ENCODE data around the gene CCR8.

Gene CCR8

GRCh38 chr3:39323494-39323893 lies 6.0 kb upstream of the CCR8 start:
- no peak overlapping the region for H3K9ac ChIP-seq (ENCODE audit: low read depth, low read length)
- H3K4me1 ChIP-seq (ENCODE audit: insufficient read depth, low read length): peaks cover 9% of the 10 kb centered on the region
- no peaks in the 10 kb centered on the region for H3K36me3 ChIP-seq (ENCODE audit: insufficient read depth, low read length)
- no peaks in the 10 kb centered on the region for H3K9me3 ChIP-seq (ENCODE audit: control insufficient read depth, insufficient read depth, low read length)

GRCh38 chr3:39325236-39325635 lies 4.3 kb upstream of the CCR8 start:
- Histone ChIP-seq H3K36me3 (ENCODE audit: insufficient read depth, low read length) (no peaks in the 10 kb centered on the region), H3K4me1 (ENCODE audit: insufficient read depth, low read length) (peaks cover 9% of the 10 kb centered on the region), H3K9ac (ENCODE audit: low read depth, low read length) (no peak overlapping the region), H3K9me3 (ENCODE audit: control insufficient read depth, insufficient read depth, low read length) (no peaks in the 10 kb centered on the region)

DNA sequence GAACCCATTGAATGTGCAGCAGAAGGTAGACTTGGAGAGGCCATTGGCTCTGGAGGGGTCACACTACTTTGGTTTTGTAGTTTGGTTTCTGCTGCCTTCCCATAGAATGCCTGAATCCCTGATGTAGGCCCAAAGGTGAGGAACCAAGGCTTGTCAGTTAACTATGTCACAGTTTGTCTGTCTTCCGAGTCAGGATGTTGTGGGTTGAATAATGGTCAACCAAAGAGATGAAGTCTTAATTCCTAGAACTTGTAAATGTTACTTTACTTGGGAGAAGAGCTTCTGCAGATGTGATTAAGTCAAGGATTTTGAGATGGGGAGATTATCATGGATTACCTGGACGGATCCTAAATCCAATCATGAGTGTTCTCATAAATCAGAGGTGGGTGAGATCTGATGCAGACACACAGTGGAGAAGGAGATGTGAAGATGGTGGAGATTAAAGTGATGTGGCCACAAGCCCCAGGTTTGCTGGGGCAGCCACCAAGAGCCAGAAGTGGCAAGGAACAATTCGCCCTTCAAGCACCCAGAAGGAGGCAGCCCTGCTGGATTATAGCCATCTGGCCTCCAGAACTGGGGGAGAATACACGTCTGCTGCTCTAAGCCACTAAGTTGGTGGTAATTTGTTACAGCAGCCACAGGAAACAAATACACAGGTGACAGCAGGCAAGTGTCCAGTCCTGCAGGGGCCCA lies 2.3 kb upstream of the CCR8 start:
- Histone ChIP-seq H3K36me3 (ENCODE audit: insufficient read depth, low read length) (no peaks in the 10 kb centered on the region), H3K9ac (ENCODE audit: low read depth, low read length) (no peak overlapping the region), H3K4me1 (ENCODE audit: insufficient read depth, low read length) (peaks cover 14% of the 10 kb centered on the region), H3K9me3 (ENCODE audit: control insufficient read depth, insufficient read depth, low read length) (no peaks in the 10 kb centered on the region)

GRCh38 chr3:39327746-39328349 lies 1.7 kb upstream of the CCR8 start:
- Histone ChIP-seq H3K9ac (ENCODE audit: low read depth, low read length) (no peak overlapping the region), H3K36me3 (ENCODE audit: insufficient read depth, low read length) (no peaks in the 10 kb centered on the region), H3K4me1 (ENCODE audit: insufficient read depth, low read length) (peaks cover 13% of the 10 kb centered on the region; the same call in 1 of the 2 replicates), H3K9me3 (ENCODE audit: control insufficient read depth, insufficient read depth, low read length) (no peaks in the 10 kb centered on the region)

GRCh38 chr3:39330824-39331223 lies 1.3 kb downstream of the CCR8 start:
- Histone ChIP-seq H3K9me3 (ENCODE audit: control insufficient read depth, insufficient read depth, low read length) (no peaks in the 10 kb centered on the region), H3K4me1 (ENCODE audit: insufficient read depth, low read length) (peaks cover 4% of the 10 kb centered on the region; the same call in 1 of the 2 replicates), H3K36me3 (ENCODE audit: insufficient read depth, low read length) (no peaks in the 10 kb centered on the region), H3K9ac (ENCODE audit: low read depth, low read length) (no peak overlapping the region)

DNA sequence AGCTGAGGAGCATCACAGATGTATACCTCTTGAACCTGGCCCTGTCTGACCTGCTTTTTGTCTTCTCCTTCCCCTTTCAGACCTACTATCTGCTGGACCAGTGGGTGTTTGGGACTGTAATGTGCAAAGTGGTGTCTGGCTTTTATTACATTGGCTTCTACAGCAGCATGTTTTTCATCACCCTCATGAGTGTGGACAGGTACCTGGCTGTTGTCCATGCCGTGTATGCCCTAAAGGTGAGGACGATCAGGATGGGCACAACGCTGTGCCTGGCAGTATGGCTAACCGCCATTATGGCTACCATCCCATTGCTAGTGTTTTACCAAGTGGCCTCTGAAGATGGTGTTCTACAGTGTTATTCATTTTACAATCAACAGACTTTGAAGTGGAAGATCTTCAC lies 3.0 kb downstream of the CCR8 start:
- Histone ChIP-seq H3K9ac (ENCODE audit: low read depth, low read length) (no peak overlapping the region), H3K4me1 (ENCODE audit: insufficient read depth, low read length) (peaks cover 4% of the 10 kb centered on the region; the same call in 1 of the 2 replicates), H3K36me3 (ENCODE audit: insufficient read depth, low read length) (no peaks in the 10 kb centered on the region), H3K9me3 (ENCODE audit: control insufficient read depth, insufficient read depth, low read length) (no peaks in the 10 kb centered on the region)

DNA sequence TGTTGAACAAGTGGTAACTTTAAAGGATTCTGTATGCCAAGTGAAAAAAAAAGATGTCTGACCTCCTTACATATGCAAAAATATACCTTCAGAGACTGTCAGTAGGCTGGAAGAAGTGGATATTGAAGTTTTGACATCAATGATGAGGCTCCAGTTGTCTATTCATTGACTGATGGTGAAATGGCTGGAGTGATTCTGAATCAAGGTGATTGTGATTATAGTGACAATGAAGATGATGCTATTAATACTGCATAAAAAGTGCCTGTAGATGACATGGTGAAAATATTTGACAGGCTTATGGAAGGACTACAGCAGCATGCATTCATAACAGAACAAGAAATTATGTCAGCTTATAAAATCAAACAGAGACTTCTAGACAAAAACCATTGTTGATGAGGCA lies 4.1 kb downstream of the CCR8 start:
- Histone ChIP-seq H3K9ac (ENCODE audit: low read depth, low read length) (no peak overlapping the region), H3K4me1 (ENCODE audit: insufficient read depth, low read length) (peaks cover 4% of the 10 kb centered on the region; the same call in 1 of the 2 replicates), H3K36me3 (ENCODE audit: insufficient read depth, low read length) (no peaks in the 10 kb centered on the region), H3K9me3 (ENCODE audit: control insufficient read depth, insufficient read depth, low read length) (no peaks in the 10 kb centered on the region)

DNA sequence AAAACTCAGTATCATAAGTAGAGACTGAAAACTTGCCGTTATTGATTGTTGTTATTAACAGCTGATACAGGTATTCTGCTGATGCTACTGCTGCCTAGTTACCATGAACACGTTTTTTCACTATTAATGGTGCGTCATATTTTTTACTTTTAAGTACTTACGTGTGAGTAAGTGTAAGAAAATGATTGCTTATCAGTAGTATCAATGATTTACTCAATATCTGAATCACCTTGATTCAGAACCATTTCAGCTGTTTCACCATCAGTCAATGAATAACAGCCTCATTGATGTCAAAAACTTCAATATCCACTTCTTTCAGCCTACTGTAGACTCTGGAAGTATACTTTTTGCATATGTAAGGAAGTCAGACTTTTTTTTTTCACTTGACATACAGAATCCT lies 4.7 kb downstream of the CCR8 start:
- Histone ChIP-seq H3K9ac (ENCODE audit: low read depth, low read length) (no peak overlapping the region), H3K36me3 (ENCODE audit: insufficient read depth, low read length) (no peaks in the 10 kb centered on the region), H3K9me3 (ENCODE audit: control insufficient read depth, insufficient read depth, low read length) (no peaks in the 10 kb centered on the region), H3K4me1 (ENCODE audit: insufficient read depth, low read length) (peaks cover 4% of the 10 kb centered on the region; the same call in 1 of the 2 replicates)

DNA sequence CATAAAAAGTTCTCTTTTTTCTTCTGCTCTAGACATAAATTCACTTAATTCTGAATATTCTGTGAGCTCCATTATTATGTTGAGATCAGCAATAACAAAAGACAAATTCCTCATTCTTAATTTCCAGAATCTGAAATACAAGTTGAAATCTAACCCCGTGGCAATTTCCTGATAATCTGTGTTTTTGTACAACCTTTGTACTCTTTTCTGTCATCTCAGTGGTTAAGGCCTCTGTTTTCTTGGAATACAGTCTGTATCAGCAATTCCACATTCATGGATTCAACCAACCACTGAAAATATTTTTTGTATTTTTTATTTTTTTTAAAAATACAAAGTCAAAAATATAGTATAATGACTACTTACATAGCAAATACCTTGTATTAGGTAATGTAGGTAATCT lies 8.7 kb downstream of the CCR8 start:
- no peaks in the 10 kb centered on the region for H3K9me3 ChIP-seq (ENCODE audit: control insufficient read depth, insufficient read depth, low read length)
- H3K4me1 ChIP-seq (ENCODE audit: insufficient read depth, low read length): no peaks in the 10 kb centered on the region
- no peaks in the 10 kb centered on the region for H3K36me3 ChIP-seq (ENCODE audit: insufficient read depth, low read length)
- H3K9ac ChIP-seq (ENCODE audit: low read depth, low read length): no peak overlapping the region

- no peak overlapping the region for H3K9ac ChIP-seq (ENCODE audit: low read depth, low read length)
- H3K9me3 ChIP-seq (ENCODE audit: control insufficient read depth, insufficient read depth, low read length): no peaks in the 10 kb centered on the region
- H3K36me3 ChIP-seq (ENCODE audit: insufficient read depth, low read length): no peaks in the 10 kb centered on the region
- H3K4me1 ChIP-seq (ENCODE audit: insufficient read depth, low read length): no peaks in the 10 kb centered on the region
Observed at GRCh38 chr3:39339086-39339485, 9.6 kb downstream of the CCR8 start.

GRCh38 chr3:39343076-39343717 lies 13.7 kb downstream of the CCR8 start:
- H3K9me3 ChIP-seq (ENCODE audit: control insufficient read depth, insufficient read depth, low read length): no peaks in the 10 kb centered on the region
- H3K4me1 ChIP-seq (ENCODE audit: insufficient read depth, low read length): peaks cover 13% of the 10 kb centered on the region
- no peak overlapping the region for H3K9ac ChIP-seq (ENCODE audit: low read depth, low read length)
- H3K36me3 ChIP-seq (ENCODE audit: insufficient read depth, low read length): no peaks in the 10 kb centered on the region

DNA sequence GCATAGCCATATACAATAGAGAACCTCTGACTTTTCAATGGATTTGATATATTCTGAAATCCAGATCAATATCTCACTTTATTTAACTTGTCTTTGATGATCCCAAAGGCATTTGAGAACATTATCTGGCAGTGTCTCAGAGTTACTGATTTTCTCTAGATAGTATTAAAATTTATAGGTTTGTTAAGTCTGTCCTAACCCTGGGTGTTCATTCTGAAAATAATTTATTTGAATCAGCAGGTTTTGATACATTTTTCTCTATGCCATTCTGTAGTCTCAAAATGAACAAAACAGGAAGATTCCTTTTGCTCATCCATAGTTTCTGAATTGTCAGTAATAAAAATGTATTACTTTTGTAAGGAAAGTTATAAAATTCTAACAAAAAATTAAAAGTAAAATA lies 14.3 kb downstream of the CCR8 start:
- peaks cover 13% of the 10 kb centered on the region for H3K4me1 ChIP-seq (ENCODE audit: insufficient read depth, low read length)
- no peak overlapping the region for H3K9ac ChIP-seq (ENCODE audit: low read depth, low read length)
- H3K36me3 ChIP-seq (ENCODE audit: insufficient read depth, low read length): no peaks in the 10 kb centered on the region
- H3K9me3 ChIP-seq (ENCODE audit: control insufficient read depth, insufficient read depth, low read length): no peaks in the 10 kb centered on the region

DNA sequence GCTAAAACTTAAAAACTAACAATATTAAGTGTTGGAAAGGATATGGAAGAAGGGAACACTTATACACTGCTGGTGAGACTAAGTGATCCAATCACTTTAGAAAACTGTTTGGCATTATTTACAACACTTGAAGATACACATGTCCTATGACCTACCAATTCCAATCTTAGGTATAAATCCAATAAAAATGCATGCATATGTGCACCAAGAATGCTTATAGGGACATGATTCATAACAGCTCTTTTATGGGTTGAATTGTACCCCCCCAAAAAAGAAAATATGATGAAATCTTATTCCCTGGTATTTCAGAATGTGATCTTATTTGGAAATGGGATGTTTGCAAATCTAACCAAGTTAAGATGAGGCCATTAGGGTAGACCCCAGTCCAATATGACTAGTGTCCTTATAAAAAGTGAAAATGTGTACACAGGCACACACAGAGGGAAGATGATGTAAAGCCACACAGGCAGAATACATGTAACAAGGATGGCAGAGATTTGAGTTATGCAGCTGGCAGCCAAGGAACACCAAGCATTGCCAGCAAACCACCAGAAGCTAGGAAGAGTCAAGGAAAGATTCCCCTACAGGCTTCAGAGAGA lies 15.3 kb downstream of the CCR8 start:
- H3K9me3 ChIP-seq (ENCODE audit: control insufficient read depth, insufficient read depth, low read length): no peaks in the 10 kb centered on the region
- no peak overlapping the region for H3K9ac ChIP-seq (ENCODE audit: low read depth, low read length)
- H3K4me1 ChIP-seq (ENCODE audit: insufficient read depth, low read length): peaks cover 13% of the 10 kb centered on the region
- H3K36me3 ChIP-seq (ENCODE audit: insufficient read depth, low read length): no peaks in the 10 kb centered on the region

- Histone ChIP-seq H3K9me3 (ENCODE audit: control insufficient read depth, insufficient read depth, low read length) (no peaks in the 10 kb centered on the region), H3K4me1 (ENCODE audit: insufficient read depth, low read length) (peaks cover 13% of the 10 kb centered on the region), H3K9ac (ENCODE audit: low read depth, low read length) (no peak overlapping the region), H3K36me3 (ENCODE audit: insufficient read depth, low read length) (no peaks in the 10 kb centered on the region)
Observed at GRCh38 chr3:39346785-39347585, 17.5 kb downstream of the CCR8 start.

Measured in ES-I3 (cell line).